Astrocyte (in vitro differentiated cells and primary cell): ENCODE measurements around the gene METTL24. TPM values are rescaled to one million over a fixed set of nuclear protein-coding genes. Genes with fewer than 3 reads are reported as not detected.

Source experiments
- DNase-seq: peaks from one replicate; pipeline ENCODE4 v3.0.0-alpha.2; 2010; ENCODE audit warnings: low read depth
- FAIRE-seq: peaks from 2 replicates; lab custom pipeline; 2011; peaks lifted over from hg19 to GRCh38; lab: Jason Lieb, UNC
- H2AFZ ChIP-seq: 2 replicates; pipeline ENCODE4 v1.6.0; 2012; ENCODE audit warnings: low read depth, low read length, inconsistent platforms
- H3K27ac ChIP-seq: 2 replicates; pipeline ENCODE4 v1.5.1; 2011; ENCODE audit warnings: low read depth, low read length, inconsistent platforms
- H3K27me3 ChIP-seq: 2 replicates; pipeline ENCODE4 v1.6.0; 2011; ENCODE audit warnings: low read length, inconsistent platforms; ENCODE audit not compliant: insufficient read depth
- H3K36me3 ChIP-seq: 2 replicates; pipeline ENCODE4 v1.5.1; 2011; ENCODE audit warnings: low read length, inconsistent platforms; ENCODE audit not compliant: insufficient read depth
- H3K4me1 ChIP-seq: 2 replicates; pipeline ENCODE4 v1.5.1; 2011; ENCODE audit warnings: low read length, inconsistent platforms; ENCODE audit not compliant: insufficient read depth
- H3K4me2 ChIP-seq: 2 replicates; pipeline ENCODE4 v1.6.0; 2012; ENCODE audit warnings: low read length, inconsistent platforms
- H3K4me3 ChIP-seq: 2 replicates; pipeline ENCODE4 v1.5.1; 2011; ENCODE audit warnings: low read depth, mild to moderate bottlenecking, low read length, inconsistent platforms; ENCODE audit not compliant: insufficient read depth
- H3K79me2 ChIP-seq: 2 replicates; pipeline ENCODE4 v1.6.0; 2012; ENCODE audit warnings: mild to moderate bottlenecking, low read length, inconsistent platforms; ENCODE audit not compliant: insufficient read depth
- H3K9ac ChIP-seq: 2 replicates; pipeline ENCODE4 v1.6.0; 2012; ENCODE audit warnings: mild to moderate bottlenecking, low read length, inconsistent platforms
- H3K9me3 ChIP-seq: 2 replicates; pipeline ENCODE4 v1.5.1; 2012; ENCODE audit warnings: low read depth, mild to moderate bottlenecking, low read length, inconsistent platforms; ENCODE audit not compliant: insufficient read depth
- H4K20me1 ChIP-seq: 2 replicates; pipeline ENCODE4 v1.6.0; 2012; ENCODE audit warnings: low read length, inconsistent platforms; ENCODE audit not compliant: insufficient read depth
- H3K27ac Mint-ChIP-seq: one replicate; pipeline ENCODE4 v1.8.0; 2021; ENCODE audit warnings: mild to moderate bottlenecking, mixed read lengths; ENCODE audit not compliant: unreplicated experiment
- H3K27me3 Mint-ChIP-seq: one replicate; pipeline ENCODE4 v1.8.0; 2021; ENCODE audit warnings: low read depth, mixed read lengths; ENCODE audit not compliant: unreplicated experiment
- H3K36me3 Mint-ChIP-seq: one replicate; pipeline ENCODE4 v1.8.0; 2021; ENCODE audit warnings: low read depth, mixed read lengths; ENCODE audit not compliant: unreplicated experiment
- H3K4me1 Mint-ChIP-seq: one replicate; pipeline ENCODE4 v1.8.0; 2021; ENCODE audit warnings: low read depth, mixed read lengths; ENCODE audit not compliant: unreplicated experiment
- H3K4me3 Mint-ChIP-seq: one replicate; pipeline ENCODE4 v1.8.0; 2021; ENCODE audit warnings: mild to moderate bottlenecking, moderate library complexity, mixed read lengths; ENCODE audit not compliant: unreplicated experiment
- H3K9me3 Mint-ChIP-seq: one replicate; pipeline ENCODE4 v1.8.0; 2021; ENCODE audit warnings: mild to moderate bottlenecking, mixed read lengths; ENCODE audit not compliant: unreplicated experiment
- CTCF ChIP-seq: IDR thresholded peaks from 2 replicates; pipeline ENCODE4 v1.5.1; 2011; ENCODE audit warnings: low read depth, mild to moderate bottlenecking, inconsistent platforms, low read length, moderate library complexity; ENCODE audit not compliant: insufficient read depth
- EZH2 ChIP-seq: IDR thresholded peaks from 2 replicates; pipeline ENCODE4 v1.6.1; 2012; ENCODE audit warnings: mild to moderate bottlenecking, low read length, inconsistent platforms; ENCODE audit not compliant: insufficient read depth
- total RNA-seq: library from RNA; stranded (reverse); gene quantifications from 2 replicates; pipeline ENCODE4 v1.2.1, GENCODE V29; 2021

The METTL24 gene
- total RNA-seq, 1 donor from 2014 or later, result 0.75 TPM

DNA sequence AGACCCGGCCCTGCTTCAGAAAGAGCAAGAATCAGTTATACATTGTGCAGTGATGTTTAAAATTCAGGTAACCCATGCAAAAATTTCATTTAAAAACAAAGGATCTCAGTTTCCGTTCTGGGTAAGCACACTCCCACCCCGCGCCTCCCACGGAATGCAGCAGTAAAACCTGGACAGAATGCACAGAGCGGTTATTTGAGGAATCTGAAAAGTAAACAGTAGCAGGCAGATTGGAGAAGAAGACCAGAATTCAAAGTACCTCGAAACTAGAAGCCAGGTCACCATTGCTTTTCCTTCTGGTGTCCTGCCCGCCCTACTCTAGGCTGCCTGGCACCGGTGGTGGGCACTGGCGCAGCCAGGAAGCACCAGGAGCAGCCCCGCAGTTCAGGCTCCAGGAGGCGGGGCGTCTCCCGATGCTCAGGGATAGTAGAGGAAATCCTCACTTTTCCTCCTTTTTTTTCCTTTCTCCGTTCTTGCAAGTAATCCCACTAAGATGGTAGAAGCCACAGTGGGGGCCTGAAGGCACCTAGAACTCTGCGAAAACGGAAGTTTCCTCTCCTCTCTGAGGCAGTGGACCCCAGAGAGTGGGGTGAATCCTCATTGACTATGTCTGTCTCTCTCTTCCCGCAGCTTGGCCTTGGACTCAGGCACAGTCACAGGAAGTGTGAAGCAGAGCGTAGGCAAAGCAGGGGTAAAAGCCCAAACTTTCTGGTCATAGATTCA, 28.3 kb downstream of the METTL24 start:
- peaks cover 7% of the 10 kb centered on the region for H3K4me1 ChIP-seq
- H3K79me2 ChIP-seq, result no peaks in the 10 kb centered on the region
- H3K9ac ChIP-seq, result no peak overlapping the region
- DNase-seq (peak; percentile 35), FAIRE-seq (no peak)
- TF ChIP-seq EZH2 (no peak), CTCF (no peak)
- Mint-ChIP-seq H3K4me3 (no peak overlapping the region), H3K27me3 (peaks cover 3% of the 10 kb centered on the region), H3K4me1 (peaks cover 38% of the 10 kb centered on the region), H3K36me3 (no peaks in the 10 kb centered on the region), H3K27ac (no peak overlapping the region), H3K9me3 (no peaks in the 10 kb centered on the region)
- peak overlapping the region; percentile 28 for H2AFZ ChIP-seq
- no peak overlapping the region for H3K27ac ChIP-seq
- H3K9me3 ChIP-seq, result no peaks in the 10 kb centered on the region
- H3K27me3 ChIP-seq, result no peaks in the 10 kb centered on the region
- H3K36me3 ChIP-seq, result no peaks in the 10 kb centered on the region
- H3K4me2 ChIP-seq, result peak overlapping the region; percentile 77
- H3K4me3 ChIP-seq, result peak overlapping the region; percentile 0
- no peaks in the 10 kb centered on the region for H4K20me1 ChIP-seq

DNA sequence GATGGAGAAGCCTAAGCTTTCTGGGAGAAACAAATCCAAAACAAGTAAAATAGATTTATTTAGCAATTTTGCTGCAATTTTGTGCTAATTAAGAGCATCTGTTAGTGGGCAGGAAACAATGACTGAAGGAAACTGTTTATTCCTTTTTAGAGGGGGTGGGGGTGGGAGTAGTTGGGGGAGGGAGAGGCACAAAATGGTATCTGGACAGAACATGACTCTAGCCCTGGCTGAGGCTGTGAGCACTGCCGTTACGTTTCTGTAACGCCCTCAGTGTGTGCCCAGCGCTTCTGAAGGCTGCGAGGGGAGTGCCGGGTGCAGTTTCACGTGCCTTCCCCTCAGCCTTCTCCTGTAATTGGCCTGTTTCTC, 28.8 kb downstream of the METTL24 start:
- peaks cover 7% of the 10 kb centered on the region for H3K4me1 ChIP-seq

More for the DNA sequence above, 28.8 kb downstream of the METTL24 start:
- H3K4me3 ChIP-seq, result peak overlapping the region; percentile 0
- no peaks in the 10 kb centered on the region for H3K79me2 ChIP-seq
- H3K4me3 Mint-ChIP-seq, result no peak overlapping the region
- no peak overlapping the region for H3K27ac Mint-ChIP-seq
- no peak for DNase-seq
- FAIRE-seq, result no peak
- no peaks in the 10 kb centered on the region for H3K36me3 ChIP-seq
- H3K4me2 ChIP-seq, result peak overlapping the region; percentile 77
- peaks cover 33% of the 10 kb centered on the region for H3K4me1 Mint-ChIP-seq
- no peak for TF ChIP-seq EZH2
- no peak for TF ChIP-seq CTCF
- no peaks in the 10 kb centered on the region for H3K9me3 ChIP-seq
- H3K27me3 ChIP-seq, result no peaks in the 10 kb centered on the region
- H4K20me1 ChIP-seq, result no peaks in the 10 kb centered on the region
- no peak overlapping the region for H3K27ac ChIP-seq
- peak overlapping the region; percentile 28 for H2AFZ ChIP-seq
- H3K27me3 Mint-ChIP-seq, result peaks cover 3% of the 10 kb centered on the region
- H3K9me3 Mint-ChIP-seq, result no peaks in the 10 kb centered on the region
- no peaks in the 10 kb centered on the region for H3K36me3 Mint-ChIP-seq
- H3K9ac ChIP-seq, result no peak overlapping the region
